ENCODE measurements around the gene RAB6B.

DNA sequence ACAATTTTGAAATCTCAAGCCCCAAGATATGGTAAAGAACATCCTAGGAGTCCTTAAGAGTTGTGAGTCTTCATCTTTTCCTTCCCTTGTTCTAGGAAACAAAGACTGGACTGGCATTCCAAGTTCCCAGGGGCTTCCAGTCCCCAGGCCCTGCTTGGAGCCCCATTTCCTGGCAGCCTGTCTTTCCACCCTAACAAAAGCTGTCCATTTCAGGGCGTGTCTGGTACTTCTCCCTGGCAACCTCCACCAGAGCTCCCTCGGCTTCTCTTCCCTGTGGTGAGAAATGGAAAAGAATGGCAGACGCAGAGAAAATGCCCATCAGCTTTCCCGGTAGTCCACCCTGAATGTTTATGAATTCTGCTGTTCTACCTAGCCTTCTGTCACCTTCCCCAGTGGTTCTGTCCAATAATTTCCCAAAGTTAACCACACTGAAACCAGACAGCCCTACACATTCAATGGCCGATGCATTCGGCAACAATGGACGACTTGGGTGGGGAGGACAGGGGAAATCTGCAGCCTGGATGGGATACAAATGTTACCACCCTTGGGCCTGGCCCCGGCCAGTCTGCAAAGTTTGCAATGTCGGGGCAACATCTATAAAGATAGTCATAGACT lies 6.8 kb downstream of the RAB6B start:
- no peak for TF ChIP-seq YY1 (IDR thresholded peaks at IDR 0.05; ENCODE audit: insufficient read depth, insufficient read length)
- no peak for TF ChIP-seq ZNF274 (IDR thresholded peaks at IDR 0.05; ENCODE audit: low read depth, low read length)
- no peak for TF ChIP-seq SUZ12 (IDR thresholded peaks at IDR 0.05; ENCODE audit: extremely low read depth, insufficient read depth, insufficient read length)
